Mucosa of descending colon (tissue), 3 donors: ENCODE measurements around the gene NPTN. TPM values are rescaled to one million over a fixed set of nuclear protein-coding genes. Genes with fewer than 3 reads are reported as not detected.

Experiments used
- ATAC-seq: fragments of 200-7000 bp; cut with Tn5 transposase; one replicate; pipeline ENCODE4 v1.9.1; 2020; ENCODE audit warnings: mild to moderate bottlenecking, moderate library complexity
- DNase-seq, 3 donors: peaks; one replicate each; pipeline ENCODE4 v3.0.0-alpha.2; 2020
- H3K36me3 ChIP-seq: fragments of 200-600 bp; one replicate; pipeline ENCODE4 v1.8.0; 2021; ENCODE audit warnings: low read depth, mild to moderate bottlenecking
- H3K4me1 ChIP-seq: fragments of 200-600 bp; one replicate; pipeline ENCODE4 v1.8.0; 2021; ENCODE audit warnings: low read depth, mild to moderate bottlenecking
- H3K4me3 ChIP-seq: fragments of 200-600 bp; one replicate; pipeline ENCODE4 v1.8.0; 2021; ENCODE audit warnings: mild to moderate bottlenecking
- H3K9me3 ChIP-seq: fragments of 200-600 bp; one replicate; pipeline ENCODE4 v1.8.0; 2021; ENCODE audit warnings: mild to moderate bottlenecking
- intact Hi-C, 2 donors: fragments of 100-400 bp; cut with DNase I in 1 of 2; cut with micrococcal nuclease in 1 of 2; formaldehyde crosslinking; loops; one replicate each; pipeline versions ENCODE4 v1.11.0 to v1.11.1; 2022; cut with DNase I, micrococcal nuclease
- total RNA-seq, 3 donors: library from RNA; stranded (reverse); fragmentation: NEBNext Ultra II Directional in 2 of 3; extraction: Animal tissue kit (Norgen Biotek cat#: 25700) in 2 of 3; gene quantifications; one replicate each; pipeline versions ENCODE4 v1.2.1 to v1.2.4, GENCODE V29; 2021 to 2023
- TF ChIP-seq, protein P1 (sequence below): fragments of 200-600 bp; IDR thresholded peaks from one replicate; pipeline ENCODE4 v1.8.0; 2022; ENCODE audit warnings: antibody characterized with exemption, mild to moderate bottlenecking
- donor health status: DM: no; HTN: no; CAD: no; lungs with moderate emphysema.
- donor health status: DM: no; HTN: no; CAD: no.
- donor health status: DM: no; HTN: yes; CAD: no.

Gene NPTN
- total RNA-seq, 3 donors from 2014 or later: 157 to 200 (median 168) TPM

- intact Hi-C loops: no loop called here
- H3K4me3 ChIP-seq: no peak overlapping the region
- peaks cover 3% of the 10 kb centered on the region for H3K4me1 ChIP-seq
- TF ChIP-seq, protein P1, sequence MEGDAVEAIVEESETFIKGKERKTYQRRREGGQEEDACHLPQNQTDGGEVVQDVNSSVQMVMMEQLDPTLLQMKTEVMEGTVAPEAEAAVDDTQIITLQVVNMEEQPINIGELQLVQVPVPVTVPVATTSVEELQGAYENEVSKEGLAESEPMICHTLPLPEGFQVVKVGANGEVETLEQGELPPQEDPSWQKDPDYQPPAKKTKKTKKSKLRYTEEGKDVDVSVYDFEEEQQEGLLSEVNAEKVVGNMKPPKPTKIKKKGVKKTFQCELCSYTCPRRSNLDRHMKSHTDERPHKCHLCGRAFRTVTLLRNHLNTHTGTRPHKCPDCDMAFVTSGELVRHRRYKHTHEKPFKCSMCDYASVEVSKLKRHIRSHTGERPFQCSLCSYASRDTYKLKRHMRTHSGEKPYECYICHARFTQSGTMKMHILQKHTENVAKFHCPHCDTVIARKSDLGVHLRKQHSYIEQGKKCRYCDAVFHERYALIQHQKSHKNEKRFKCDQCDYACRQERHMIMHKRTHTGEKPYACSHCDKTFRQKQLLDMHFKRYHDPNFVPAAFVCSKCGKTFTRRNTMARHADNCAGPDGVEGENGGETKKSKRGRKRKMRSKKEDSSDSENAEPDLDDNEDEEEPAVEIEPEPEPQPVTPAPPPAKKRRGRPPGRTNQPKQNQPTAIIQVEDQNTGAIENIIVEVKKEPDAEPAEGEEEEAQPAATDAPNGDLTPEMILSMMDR: no peak
- no peaks in the 10 kb centered on the region for H3K9me3 ChIP-seq
- no peaks in the 10 kb centered on the region for H3K36me3 ChIP-seq
- DNase-seq (no peak), ATAC-seq (no peak)
These were observed 24.2 kb downstream of the NPTN start for GRCh38 chr15:73608941-73609340.

- ATAC-seq: no peak
- no peaks in the 10 kb centered on the region for H3K9me3 ChIP-seq
- H3K4me3 ChIP-seq: no peak overlapping the region
- no peaks in the 10 kb centered on the region for H3K36me3 ChIP-seq
- DNase-seq: no peak
- H3K4me1 ChIP-seq: peaks cover 6% of the 10 kb centered on the region
- intact Hi-C loops: no loop called here
- TF ChIP-seq, protein P1: no peak
These were observed 24.7 kb downstream of the NPTN start for GRCh38 chr15:73608475-73608874.

DNA sequence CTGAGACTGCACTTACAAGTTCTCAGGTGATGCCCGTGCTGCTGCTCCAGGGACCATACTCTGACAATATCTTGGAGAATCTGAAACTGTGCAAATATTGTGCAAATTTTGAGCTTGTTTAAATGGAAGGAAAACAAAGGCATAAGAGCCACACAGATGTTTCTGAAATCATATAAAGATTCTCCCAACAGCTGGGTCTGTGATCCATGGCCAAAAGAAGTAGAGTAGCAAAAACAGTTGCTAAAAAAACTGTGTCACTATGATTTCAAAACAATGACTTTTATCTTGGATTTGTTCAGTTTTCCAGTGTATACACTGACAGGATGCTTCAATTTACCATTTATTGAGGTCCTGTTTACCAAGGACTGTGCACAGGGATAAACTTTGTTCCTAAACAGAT, 25.3 kb downstream of the NPTN start:
- DNase-seq (no peak), ATAC-seq (no peak)
- peaks cover 11% of the 10 kb centered on the region for H3K4me1 ChIP-seq
- H3K9me3 ChIP-seq: no peaks in the 10 kb centered on the region
- TF ChIP-seq, protein P1: no peak
- H3K36me3 ChIP-seq: no peaks in the 10 kb centered on the region
- H3K4me3 ChIP-seq: no peak overlapping the region
- intact Hi-C loops: no loop called here

DNA sequence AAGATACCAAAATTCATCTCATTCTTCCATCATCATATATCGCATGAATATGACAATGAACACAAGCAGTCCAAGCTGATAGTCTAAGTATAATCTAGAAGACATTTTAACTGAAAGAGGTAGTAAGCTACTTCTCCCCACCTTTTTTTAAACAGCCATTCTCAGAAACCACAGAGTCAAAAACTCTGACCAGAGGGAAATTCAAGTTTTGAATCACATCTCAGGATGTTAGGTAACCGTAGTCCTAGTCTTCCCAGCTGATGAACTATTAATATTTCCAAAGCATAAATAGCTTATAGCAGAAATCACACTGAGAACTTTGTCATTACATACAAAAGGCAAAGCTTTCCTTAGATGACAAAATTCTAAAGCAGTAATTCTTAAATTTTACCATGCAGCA, 25.8 kb downstream of the NPTN start:
- no peak for DNase-seq
- H3K4me3 ChIP-seq: no peak overlapping the region
- H3K9me3 ChIP-seq: no peaks in the 10 kb centered on the region
- peaks cover 15% of the 10 kb centered on the region for H3K4me1 ChIP-seq
- no peaks in the 10 kb centered on the region for H3K36me3 ChIP-seq
- intact Hi-C loops: no loop called here
- ATAC-seq: no peak
- TF ChIP-seq, protein P1: no peak

DNA sequence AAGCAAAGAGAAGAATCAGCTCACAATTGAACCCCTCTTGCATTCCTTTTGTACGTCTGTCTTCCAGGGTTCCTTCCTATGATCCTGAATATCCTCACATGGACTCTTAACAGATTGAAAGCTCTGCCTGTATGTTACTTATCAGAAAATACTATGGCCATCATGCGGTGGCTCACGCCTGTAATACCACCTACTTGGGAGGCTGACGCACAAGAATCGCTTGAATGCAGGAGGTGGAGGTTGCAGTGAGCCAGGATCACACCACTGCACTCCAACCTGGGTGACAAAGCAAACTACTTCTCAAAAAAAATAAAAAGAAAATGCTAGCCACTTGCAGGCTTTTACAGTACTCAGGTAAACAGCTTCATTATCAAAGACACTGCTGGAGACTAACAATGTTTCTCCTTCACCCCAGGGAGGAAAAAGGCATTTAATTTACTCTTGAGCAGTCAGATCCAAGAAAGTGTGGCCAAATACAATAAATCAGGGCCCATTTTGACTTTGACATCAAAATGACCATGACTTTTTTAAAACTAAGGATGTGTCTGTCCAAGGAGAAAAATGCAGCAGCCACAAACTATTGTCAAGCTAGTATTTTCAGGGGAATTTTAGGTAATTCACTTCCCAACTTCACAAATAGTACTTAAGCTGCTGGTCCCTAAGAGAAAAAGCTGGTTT, 27.3 kb downstream of the NPTN start:
- TF ChIP-seq, protein P1: no peak
- intact Hi-C loops: no loop called here
- H3K4me1 ChIP-seq: peaks cover 22% of the 10 kb centered on the region
- DNase-seq (no peak), ATAC-seq (no peak)
- H3K36me3 ChIP-seq: no peaks in the 10 kb centered on the region
- H3K4me3 ChIP-seq: no peak overlapping the region
- no peaks in the 10 kb centered on the region for H3K9me3 ChIP-seq

GRCh38 chr15:73604477-73604876, 28.7 kb downstream of the NPTN start:
- ATAC-seq: no peak
- peaks cover 26% of the 10 kb centered on the region for H3K4me1 ChIP-seq
- no peak overlapping the region for H3K4me3 ChIP-seq
- TF ChIP-seq, protein P1: no peak
- H3K36me3 ChIP-seq: no peaks in the 10 kb centered on the region
- DNase-seq: no peak
- no peaks in the 10 kb centered on the region for H3K9me3 ChIP-seq
- intact Hi-C loops: no loop called here
